H1 (cell line): ENCODE data around the gene DYRK1A.

Source experiments
- CREB1 ChIP-seq: IDR thresholded peaks from 2 replicates; pipeline ENCODE4 v1.6.1; 2012; ENCODE audit warnings: inconsistent platforms
- CTCF ChIP-seq, 3 experiments: IDR thresholded peaks; 1 replicate in 2 of 3; 2 replicates in 1 of 3; pipeline versions ENCODE4 v1.5.1 to v1.6.1; 2011; ENCODE audit warnings: low read length in 3 of 3, mild to moderate bottlenecking in 3 of 3, inconsistent platforms in 2 of 3, low read depth in 1 of 3, moderate library complexity in 1 of 3; ENCODE audit not compliant: insufficient read depth in 1 of 3; ENCODE audit errors: control extremely low read depth in 1 of 3
- EZH2 ChIP-seq: fragments of 200-600 bp; sonication (generic); IDR thresholded peaks from 2 replicates; pipeline ENCODE4 v1.7.1; 2012; ENCODE audit warnings: low read depth, mild to moderate bottlenecking, moderate library complexity, low read length, inconsistent platforms; ENCODE audit not compliant: severe bottlenecking
- GABPA ChIP-seq: IDR thresholded peaks from 2 replicates; pipeline ENCODE4 v1.6.1; 2011; ENCODE audit warnings: mild to moderate bottlenecking, low read length, moderate library complexity, borderline replicate concordance; ENCODE audit not compliant: insufficient read depth
- POLR2A ChIP-seq, 2 experiments: IDR thresholded peaks; 1 replicate in 1 of 2; 2 replicates in 1 of 2; pipeline ENCODE4 v1.6.1; 2011; ENCODE audit warnings: low read depth in 2 of 2, low read length in 2 of 2, mild to moderate bottlenecking in 2 of 2; ENCODE audit errors: control extremely low read depth in 1 of 2
- SRF ChIP-seq: IDR thresholded peaks from 2 replicates; pipeline ENCODE4 v1.6.1; 2011; ENCODE audit warnings: mild to moderate bottlenecking, low read depth, low read length, moderate library complexity
- YY1 ChIP-seq: IDR thresholded peaks from 2 replicates; pipeline ENCODE4 v1.6.1; 2011; ENCODE audit warnings: low read depth, mild to moderate bottlenecking, low read length
- ZNF274 ChIP-seq: IDR thresholded peaks from 2 replicates; pipeline ENCODE4 v1.7.0; 2012; ENCODE audit warnings: low read length, borderline replicate concordance; ENCODE audit errors: extremely low read depth

GRCh38 chr21:37571442-37571841, 204.9 kb downstream of the DYRK1A start:
- TF ChIP-seq ZNF274 (no peak), CREB1 (no peak), CTCF (IDR thresholded peaks at IDR 0.05; ENCODE audit: control extremely low read depth in 1 of 3, insufficient read depth in 1 of 3, low read depth in 1 of 3, low read length in 3 of 3) (no peak), SRF (no peak), POLR2A (IDR thresholded peaks at IDR 0.05; ENCODE audit: control extremely low read depth in 1 of 2, low read depth in 2 of 2, low read length in 2 of 2) (no peak), EZH2 (no peak), YY1 (no peak), GABPA (no peak)
